Activated T-helper 1 cell treated with anti-CD3 and anti-CD28 coated beads, Interleukin-2, amount 50 U/mL, for 16 hours (primary cell): ENCODE measurements around the gene TGM1.

Experiments
- DNase-seq, 2 donors: peaks; one replicate each; pipeline ENCODE4 v3.0.0-alpha.2; 2020; ENCODE audit warnings: low read depth in 1 of 2, low spot score in 1 of 2

Gene TGM1

GRCh38 chr14:24292118-24292807, 29.3 kb upstream of the TGM1 start:
- DNase-seq: no peak

GRCh38 chr14:24291446-24292117, 28.6 kb upstream of the TGM1 start:
- DNase-seq: no peak

- no peak for DNase-seq
Measured at GRCh38 chr14:24290746-24291145, 27.8 kb upstream of the TGM1 start.

GRCh38 chr14:24289649-24290280, 26.8 kb upstream of the TGM1 start:
- no peak for DNase-seq

- no peak for DNase-seq
Measured at GRCh38 chr14:24286996-24287395, 24.0 kb upstream of the TGM1 start.

- no peak for DNase-seq
Measured at GRCh38 chr14:24285351-24285750, 22.4 kb upstream of the TGM1 start.

GRCh38 chr14:24284501-24285035, 21.6 kb upstream of the TGM1 start:
- no peak for DNase-seq

- DNase-seq: no peak
Measured at GRCh38 chr14:24283796-24284460, 21.0 kb upstream of the TGM1 start.

- no peak for DNase-seq
Measured at GRCh38 chr14:24282736-24283135, 19.8 kb upstream of the TGM1 start.

- DNase-seq: no peak
Measured at GRCh38 chr14:24281636-24282035, 18.7 kb upstream of the TGM1 start.

- DNase-seq: no peak
Measured at GRCh38 chr14:24280797-24281460, 18.0 kb upstream of the TGM1 start.

- DNase-seq: peak in 1 of 2 donors; percentile 9
Measured at GRCh38 chr14:24279301-24280186, 16.6 kb upstream of the TGM1 start.

GRCh38 chr14:24278424-24278823, 15.4 kb upstream of the TGM1 start:
- DNase-seq: no peak

GRCh38 chr14:24277606-24278321, 14.8 kb upstream of the TGM1 start:
- DNase-seq: no peak

- no peak for DNase-seq
Measured at GRCh38 chr14:24277071-24277470, 14.1 kb upstream of the TGM1 start.

- DNase-seq: peak in 1 of 2 donors; percentile 30
Measured at GRCh38 chr14:24274101-24274543, 11.1 kb upstream of the TGM1 start.

- no peak for DNase-seq
Measured at GRCh38 chr14:24273422-24273998, 10.5 kb upstream of the TGM1 start.

- no peak for DNase-seq
Measured at GRCh38 chr14:24272467-24272866, 9.5 kb upstream of the TGM1 start.

- DNase-seq: no peak
Measured at GRCh38 chr14:24271834-24272263, 8.9 kb upstream of the TGM1 start.
